Caco-2 (cell line): ENCODE measurements around the gene SDHD. TPM values are rescaled to one million over a fixed set of nuclear protein-coding genes. Genes with fewer than 3 reads are reported as not detected.

Source experiments
- BruUV-seq: library from RNA; stranded (reverse); fragments of 400-500 nt; replicated peaks from 2 replicates; lab custom pipeline; 2021; lab: Mats Ljungman, UMichigan
- CTCF ChIA-PET: fragments of 300-600 bp; sonication (Branson Sonifier 250); formaldehyde crosslinking; loops from one replicate; lab custom pipeline; 2022; ENCODE audit warnings: antibody characterized with exemption; lab: Charles Lee
- POLR2A ChIA-PET: fragments of 300-600 bp; sonication (Branson Sonifier 250); formaldehyde crosslinking; loops from one replicate; lab custom pipeline; 2022; ENCODE audit warnings: antibody characterized with exemption; lab: Charles Lee
- DNase-seq, 2 experiments: peaks; one replicate each; pipeline versions ENCODE4 v3.0.0 to v3.0.0-alpha.2; 2020 to 2022
- H3K27me3 ChIP-seq: replicated peaks from 2 replicates; pipeline ENCODE4 v1.6.0; 2011; ENCODE audit warnings: low read length; ENCODE audit not compliant: control insufficient read depth, insufficient read depth
- H3K36me3 ChIP-seq: 2 replicates; pipeline ENCODE4 v1.5.1; 2011; ENCODE audit warnings: low read length; ENCODE audit not compliant: control insufficient read depth, insufficient read depth
- H3K4me1 ChIP-seq: fragments of 250-450 bp; sonication (Bioruptor Pico); 2 replicates; pipeline ENCODE4 v1.5.1; 2020; ENCODE audit warnings: mild to moderate bottlenecking
- H3K4me3 ChIP-seq: 2 replicates; pipeline ENCODE4 v1.5.1; 2011; ENCODE audit warnings: low read depth, mild to moderate bottlenecking, control low read depth, low read length
- H3K9me3 ChIP-seq: fragments of 250-450 bp; sonication (Bioruptor Pico); 2 replicates; pipeline ENCODE4 v1.5.1; 2020; ENCODE audit warnings: mild to moderate bottlenecking, moderate library complexity
- H3K27ac Mint-ChIP-seq: one replicate; pipeline ENCODE4 v1.8.0; 2022; ENCODE audit warnings: mixed read lengths; ENCODE audit not compliant: unreplicated experiment
- H3K27me3 Mint-ChIP-seq: one replicate; pipeline ENCODE4 v1.8.0; 2022; ENCODE audit warnings: mixed read lengths; ENCODE audit not compliant: insufficient read depth, unreplicated experiment
- H3K36me3 Mint-ChIP-seq: one replicate; pipeline ENCODE4 v1.8.0; 2022; ENCODE audit warnings: mild to moderate bottlenecking, mixed read lengths; ENCODE audit not compliant: insufficient read depth, unreplicated experiment
- H3K4me1 Mint-ChIP-seq: one replicate; pipeline ENCODE4 v1.8.0; 2022; ENCODE audit warnings: low read depth, mixed read lengths; ENCODE audit not compliant: unreplicated experiment
- H3K4me3 Mint-ChIP-seq: one replicate; pipeline ENCODE4 v1.8.0; 2022; ENCODE audit warnings: mild to moderate bottlenecking, moderate library complexity, mixed read lengths; ENCODE audit not compliant: unreplicated experiment
- H3K9me3 Mint-ChIP-seq: one replicate; pipeline ENCODE4 v1.8.0; 2022; ENCODE audit warnings: mixed read lengths; ENCODE audit not compliant: unreplicated experiment
- CTCF ChIP-seq, 2 experiments: fragments of 200-600 bp in 1 of 2; IDR thresholded peaks; 1 replicate in 1 of 2; 2 replicates in 1 of 2; pipeline versions ENCODE4 v1.5.1 to v1.8.0; 2011 to 2022; ENCODE audit warnings: antibody characterized with exemption in 1 of 2, control low read depth in 1 of 2, inconsistent platforms in 1 of 2, low read depth in 1 of 2, low read length in 1 of 2, mild to moderate bottlenecking in 1 of 2, moderate library complexity in 1 of 2; ENCODE audit not compliant: insufficient read depth in 1 of 2, severe bottlenecking in 1 of 2, unreplicated experiment in 1 of 2
- intact Hi-C: fragments of 100-400 bp; cut with micrococcal nuclease; formaldehyde crosslinking; loops from one replicate; pipeline ENCODE4 v1.10.0; 2022; ENCODE audit not compliant: unreplicated experiment
- total RNA-seq: library from RNA; stranded (reverse); gene quantifications from 2 replicates; pipeline ENCODE4 v1.2.3, GENCODE V29; 2022

Gene SDHD
- total RNA-seq, 1 experiment from 2014 or later = 157 TPM

- intact Hi-C loops = no loop called here
- BruUV-seq = no TSS peak
- ChIA-PET CTCF (no interaction called here), POLR2A (no interaction called here)
- H3K4me3 Mint-ChIP-seq = no peak overlapping the region
- Histone ChIP-seq H3K9me3 (peaks cover 5% of the 10 kb centered on the region; the same call in 1 of the 2 replicates), H3K27me3 (no peaks in the 10 kb centered on the region), H3K4me3 (no peak overlapping the region), H3K4me1 (no peaks in the 10 kb centered on the region), H3K36me3 (peaks cover 4% of the 10 kb centered on the region)
- no peaks in the 10 kb centered on the region for H3K4me1 Mint-ChIP-seq
- DNase-seq = no peak
- no peak overlapping the region for H3K27ac Mint-ChIP-seq
- peaks cover 93% of the 10 kb centered on the region for H3K36me3 Mint-ChIP-seq
- no peaks in the 10 kb centered on the region for H3K9me3 Mint-ChIP-seq
- TF ChIP-seq CTCF (IDR thresholded peaks at IDR 0.05; ENCODE audit: insufficient read depth in 1 of 2, low read depth in 1 of 2, low read length in 1 of 2, severe bottlenecking in 1 of 2, unreplicated experiment in 1 of 2) = no peak
- H3K27me3 Mint-ChIP-seq = no peaks in the 10 kb centered on the region
Observed at GRCh38 chr11:112049777-112050176, 36.9 kb upstream of the SDHD start.

- Mint-ChIP-seq H3K36me3 (peaks cover 93% of the 10 kb centered on the region), H3K4me3 (no peak overlapping the region), H3K27ac (no peak overlapping the region), H3K4me1 (no peaks in the 10 kb centered on the region), H3K27me3 (no peaks in the 10 kb centered on the region), H3K9me3 (no peaks in the 10 kb centered on the region)
- POLR2A ChIA-PET = no interaction called here
- BruUV-seq = no TSS peak
- TF ChIP-seq CTCF (IDR thresholded peaks at IDR 0.05; ENCODE audit: insufficient read depth in 1 of 2, low read depth in 1 of 2, low read length in 1 of 2, severe bottlenecking in 1 of 2, unreplicated experiment in 1 of 2) = no peak
- no peaks in the 10 kb centered on the region for H3K4me1 ChIP-seq
- H3K36me3 ChIP-seq = peaks cover 2% of the 10 kb centered on the region
- peaks cover 5% of the 10 kb centered on the region; the same call in 1 of the 2 replicates for H3K9me3 ChIP-seq
- H3K27me3 ChIP-seq = no peaks in the 10 kb centered on the region
- intact Hi-C loops = no loop called here
- CTCF ChIA-PET = no interaction called here
- no peak overlapping the region for H3K4me3 ChIP-seq
- DNase-seq = no peak
Observed at GRCh38 chr11:112050721-112051120, 36.0 kb upstream of the SDHD start.

GRCh38 chr11:112051768-112052167 lies 34.9 kb upstream of the SDHD start:
- Histone ChIP-seq H3K27me3 (no peaks in the 10 kb centered on the region), H3K4me1 (no peaks in the 10 kb centered on the region), H3K36me3 (peaks cover 2% of the 10 kb centered on the region), H3K4me3 (no peak overlapping the region), H3K9me3 (no peaks in the 10 kb centered on the region)
- H3K4me3 Mint-ChIP-seq = no peak overlapping the region
- peaks cover 93% of the 10 kb centered on the region for H3K36me3 Mint-ChIP-seq
- POLR2A ChIA-PET = no interaction called here
- no peak overlapping the region for H3K27ac Mint-ChIP-seq
- H3K4me1 Mint-ChIP-seq = no peaks in the 10 kb centered on the region
- no TSS peak for BruUV-seq
- H3K27me3 Mint-ChIP-seq = no peaks in the 10 kb centered on the region
- TF ChIP-seq CTCF (IDR thresholded peaks at IDR 0.05; ENCODE audit: insufficient read depth in 1 of 2, low read depth in 1 of 2, low read length in 1 of 2, severe bottlenecking in 1 of 2, unreplicated experiment in 1 of 2) = no peak
- CTCF ChIA-PET = no interaction called here
- intact Hi-C loops = no loop called here
- no peaks in the 10 kb centered on the region for H3K9me3 Mint-ChIP-seq
- DNase-seq = no peak
